Measurements from ENCODE around the gene SNRPA1. TPM values are rescaled to one million over a fixed set of nuclear protein-coding genes. Genes with fewer than 3 reads are reported as not detected.

Gene SNRPA1
- polyA plus RNA-seq, 3 donors = 63.9 to 76.3 (median 67.4) TPM

DNA sequence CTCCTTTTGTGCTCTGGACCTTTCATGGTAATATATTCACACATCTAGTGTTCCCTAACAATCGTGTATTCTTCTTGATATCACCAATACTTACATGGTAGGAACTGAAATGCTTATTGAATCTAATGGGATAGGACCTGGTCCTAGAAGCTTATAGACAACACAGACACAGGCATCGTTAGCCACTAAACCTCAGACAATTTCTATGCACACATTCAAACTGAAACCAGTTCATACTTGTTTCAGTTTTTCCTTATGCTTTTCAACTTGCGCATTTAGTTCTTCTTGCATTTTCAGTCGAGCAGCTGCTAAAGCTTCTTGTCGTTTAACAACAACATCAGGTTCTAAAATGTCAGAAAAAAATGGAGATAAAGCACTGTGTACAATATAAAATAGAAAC, 20.0 kb downstream of the SNRPA1 start:
- DNase-seq (ENCODE audit: extremely low read depth in 1 of 11, low read depth in 9 of 11, low spot score in 4 of 11) = no peak

DNA sequence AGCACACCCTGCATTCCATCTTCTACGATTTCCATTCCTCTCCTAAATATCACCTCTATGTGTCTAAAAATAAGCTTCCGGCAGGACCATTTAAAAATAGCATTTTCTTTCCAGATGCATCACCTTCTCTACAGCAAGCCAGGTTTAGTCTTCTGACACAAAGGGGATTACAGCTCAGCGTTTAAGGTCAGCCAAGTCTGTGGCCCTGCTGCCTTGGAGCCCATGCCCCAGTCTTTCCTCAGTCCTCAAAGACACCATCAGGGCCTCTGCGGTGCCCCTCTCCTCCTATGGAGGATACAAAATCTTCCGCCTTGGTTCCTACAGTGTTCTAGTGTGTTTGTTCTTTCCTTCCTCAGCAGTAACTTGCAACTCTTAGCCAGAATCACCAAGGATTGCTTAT, 21.5 kb downstream of the SNRPA1 start:
- no peak for DNase-seq (ENCODE audit: extremely low read depth in 1 of 11, low read depth in 9 of 11, low spot score in 4 of 11)

GRCh38 chr15:101272584-101272983, 22.5 kb downstream of the SNRPA1 start:
- DNase-seq (ENCODE audit: extremely low read depth in 1 of 11, low read depth in 9 of 11, low spot score in 4 of 11) = no peak

GRCh38 chr15:101269479-101270223, 25.4 kb downstream of the SNRPA1 start:
- no peak for DNase-seq (ENCODE audit: extremely low read depth in 1 of 11, low read depth in 9 of 11, low spot score in 4 of 11)

DNA sequence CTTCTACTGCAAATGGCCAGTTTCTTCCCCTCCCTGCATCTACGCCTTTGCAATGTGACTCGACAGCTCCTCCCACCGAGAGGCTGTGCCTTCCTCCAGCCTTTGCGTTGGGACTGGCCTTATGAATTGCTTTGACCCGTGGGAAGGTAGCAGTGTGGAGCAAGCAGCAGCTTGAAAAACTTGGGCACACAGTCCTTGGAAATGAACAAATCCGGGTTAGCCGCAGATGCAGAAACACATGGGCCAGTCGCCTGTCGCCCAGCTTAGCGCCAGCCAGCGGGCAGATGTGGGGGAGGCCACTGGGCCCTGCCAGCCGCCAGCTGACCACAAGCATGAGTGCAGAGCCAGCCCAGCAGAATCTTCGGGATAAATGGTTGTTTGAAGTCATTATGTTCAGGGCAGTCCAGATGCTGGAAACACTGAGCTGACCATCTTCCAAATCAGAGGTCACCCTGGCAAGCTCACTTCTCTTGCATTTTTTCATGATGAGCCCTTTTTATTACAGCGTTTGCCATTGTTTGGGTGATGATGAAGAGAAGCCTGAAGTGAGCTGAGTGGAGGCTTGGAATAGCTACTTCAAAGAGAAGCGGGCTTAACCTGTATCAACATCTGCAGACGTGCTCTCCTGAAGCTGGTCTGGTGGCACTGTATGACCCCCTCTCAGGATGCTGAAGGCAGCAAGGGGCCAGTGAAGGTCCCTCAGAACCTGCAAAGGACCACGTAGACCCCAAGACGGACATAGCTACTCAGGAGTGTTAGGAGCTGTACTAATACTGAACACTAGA, 27.5 kb downstream of the SNRPA1 start:
- DNase-seq (ENCODE audit: extremely low read depth in 1 of 11, low read depth in 9 of 11, low spot score in 4 of 11) = no peak

- no peak for DNase-seq (ENCODE audit: extremely low read depth in 1 of 11, low read depth in 9 of 11, low spot score in 4 of 11)
Measured at GRCh38 chr15:101266787-101267186, 28.3 kb downstream of the SNRPA1 start.

- no peak for DNase-seq (ENCODE audit: extremely low read depth in 1 of 11, low read depth in 9 of 11, low spot score in 4 of 11)
Measured at GRCh38 chr15:101266034-101266433, 29.0 kb downstream of the SNRPA1 start.

DNA sequence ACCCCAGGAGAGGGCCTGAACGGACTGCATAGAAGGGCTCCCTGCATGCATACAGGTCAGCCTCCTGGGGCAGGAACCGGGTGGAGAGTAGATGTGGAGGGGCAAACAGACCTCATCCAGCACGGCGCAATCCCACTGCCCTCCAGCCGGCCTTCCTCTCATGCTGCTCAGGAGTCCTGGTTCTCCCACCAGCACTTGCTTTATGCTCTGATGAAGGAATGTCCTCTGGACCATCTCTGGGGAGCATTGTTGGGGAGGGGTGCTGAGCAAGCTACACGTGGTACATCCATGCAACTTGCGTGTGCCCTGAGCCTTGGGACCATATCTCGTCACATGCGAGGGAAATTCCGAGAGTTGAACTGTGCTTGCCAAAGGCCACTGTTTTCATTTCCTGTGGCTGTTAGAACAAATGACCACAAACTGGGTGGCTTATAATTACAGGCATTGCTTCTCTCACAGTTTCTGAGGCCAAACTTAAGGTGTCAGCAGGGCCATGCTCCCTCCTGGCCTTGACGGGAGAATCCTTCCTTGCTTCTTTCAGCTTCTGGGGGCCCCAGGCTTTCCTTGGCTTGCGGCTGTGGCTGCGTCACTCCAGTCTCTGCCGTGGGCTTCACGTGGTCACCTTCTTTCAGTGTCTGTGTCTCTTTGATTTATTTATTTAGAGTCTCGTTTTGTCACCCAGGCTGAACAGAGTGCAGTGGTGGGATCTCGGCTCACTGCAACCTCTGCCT, 30.0 kb downstream of the SNRPA1 start:
- DNase-seq (ENCODE audit: extremely low read depth in 1 of 11, low read depth in 9 of 11, low spot score in 4 of 11) = no peak

DNA sequence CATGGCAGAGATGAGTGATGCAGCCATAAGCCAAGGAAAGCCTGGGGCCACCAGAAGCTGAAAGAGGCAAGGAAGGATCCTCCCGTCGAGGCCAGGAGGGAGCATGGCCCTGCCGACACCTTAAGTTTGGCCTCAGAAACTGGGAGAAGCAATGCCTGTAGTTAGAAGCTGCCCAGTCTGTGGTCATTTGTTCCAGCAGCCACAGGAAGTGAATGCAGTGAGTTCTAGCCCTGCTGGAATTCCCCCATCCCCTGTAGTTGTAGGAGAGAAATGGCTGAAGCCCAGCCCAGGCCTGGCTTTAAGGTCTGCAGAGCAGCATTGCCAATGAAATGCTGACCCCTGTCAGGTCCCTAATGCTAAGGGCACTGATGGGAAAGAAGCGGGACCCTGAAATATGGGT, 31.0 kb downstream of the SNRPA1 start:
- DNase-seq (ENCODE audit: extremely low read depth in 1 of 11, low read depth in 9 of 11, low spot score in 4 of 11) = no peak

GRCh38 chr15:101262551-101262950, 32.5 kb downstream of the SNRPA1 start:
- DNase-seq (ENCODE audit: extremely low read depth in 1 of 11, low read depth in 9 of 11, low spot score in 4 of 11) = no peak

DNA sequence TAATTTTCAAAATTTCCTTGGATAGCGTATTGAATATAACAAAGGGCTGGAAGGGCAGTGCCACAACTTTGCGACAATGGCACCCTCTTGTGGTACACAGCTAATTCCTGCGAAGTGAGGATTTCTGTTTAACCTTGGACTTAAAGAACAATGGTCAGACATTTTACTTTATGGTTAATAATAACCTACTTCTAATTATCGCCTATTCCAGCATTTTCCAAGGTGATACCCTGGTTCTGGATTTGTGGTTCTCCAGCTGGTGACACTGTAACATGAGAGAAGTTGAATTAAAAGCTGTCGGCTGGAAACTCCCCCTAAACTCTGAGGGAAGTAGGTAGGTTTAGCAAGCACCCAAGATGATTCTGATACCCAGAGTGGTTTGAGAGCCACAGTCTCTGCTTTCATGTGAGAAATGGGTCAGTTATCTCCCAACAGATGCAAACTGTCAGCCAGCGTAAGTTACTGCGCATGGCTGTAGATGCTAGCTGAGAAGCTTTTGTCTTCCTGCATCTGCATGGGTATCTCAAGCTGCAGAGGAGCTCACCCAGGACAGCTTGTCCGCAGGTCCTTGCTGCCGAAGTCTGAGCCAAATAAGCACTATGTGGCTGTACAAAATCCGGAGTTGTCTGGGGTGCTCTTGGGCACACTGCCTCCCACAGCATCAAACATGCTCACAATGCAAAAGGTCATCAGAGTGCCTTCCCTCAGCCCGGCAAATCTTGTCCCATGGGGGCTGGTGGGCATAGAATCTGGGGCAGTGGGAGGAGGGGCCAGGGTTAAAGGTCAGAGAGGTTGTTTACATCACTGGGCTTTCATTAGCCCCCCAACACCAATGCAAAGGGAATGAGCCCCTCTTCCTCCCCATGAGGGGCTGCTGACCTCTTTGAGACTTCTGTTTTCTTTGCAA, 36.6 kb downstream of the SNRPA1 start:
- DNase-seq (ENCODE audit: extremely low read depth in 1 of 11, low read depth in 9 of 11, low spot score in 4 of 11) = peak in 6 of 11 donors; percentile 59 to 71 (median 68)

GRCh38 chr15:101256757-101257156, 38.3 kb downstream of the SNRPA1 start:
- DNase-seq (ENCODE audit: extremely low read depth in 1 of 11, low read depth in 9 of 11, low spot score in 4 of 11) = no peak

DNA sequence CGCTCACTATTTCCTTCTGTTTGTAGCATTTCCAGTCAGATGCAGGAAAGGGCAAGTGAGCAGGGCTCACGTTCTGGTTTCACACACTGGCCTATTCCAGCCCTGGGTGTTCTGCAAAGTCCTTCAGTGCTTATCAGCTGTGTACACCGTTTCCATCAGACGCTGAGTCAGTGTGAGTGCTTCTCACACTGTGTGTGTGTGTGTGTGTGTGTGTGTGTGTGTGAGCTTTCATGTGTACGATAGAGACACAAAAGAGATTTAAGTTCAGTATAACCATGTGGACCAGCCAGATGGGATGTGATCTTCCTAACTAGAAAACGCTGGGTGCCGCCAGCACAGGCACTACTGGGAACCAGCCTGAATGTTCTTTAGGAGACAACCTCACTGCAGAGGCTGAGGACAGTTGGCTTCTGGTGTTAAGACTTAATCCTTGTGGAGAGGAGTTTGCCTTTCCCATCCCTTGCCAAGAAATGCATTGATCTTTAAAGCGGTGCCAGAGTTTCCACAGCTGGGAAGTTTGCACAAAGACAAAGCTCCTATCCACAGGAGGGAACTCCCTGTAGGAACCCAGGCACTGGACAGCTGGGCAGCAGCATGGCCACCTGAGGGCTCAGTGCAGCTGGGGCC, 39.3 kb downstream of the SNRPA1 start:
- DNase-seq (ENCODE audit: extremely low read depth in 1 of 11, low read depth in 9 of 11, low spot score in 4 of 11) = no peak

DNA sequence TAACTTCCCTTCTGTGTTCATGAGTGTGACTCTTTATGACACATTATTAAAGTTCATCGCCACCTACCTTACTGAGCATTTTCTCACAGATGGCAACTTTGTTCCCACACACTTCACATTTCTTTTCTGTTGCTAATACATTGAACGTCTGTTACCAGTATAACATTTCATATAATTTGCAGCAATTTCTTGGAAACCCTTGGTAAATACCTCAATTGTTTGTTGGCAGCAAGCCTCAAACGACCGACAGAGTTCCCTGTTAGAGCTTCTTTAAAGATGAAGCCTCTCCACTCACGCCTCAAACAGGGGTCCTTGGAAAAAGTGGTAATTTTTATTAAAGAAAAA, 40.0 kb downstream of the SNRPA1 start:
- no peak for DNase-seq (ENCODE audit: extremely low read depth in 1 of 11, low read depth in 9 of 11, low spot score in 4 of 11)

DNA sequence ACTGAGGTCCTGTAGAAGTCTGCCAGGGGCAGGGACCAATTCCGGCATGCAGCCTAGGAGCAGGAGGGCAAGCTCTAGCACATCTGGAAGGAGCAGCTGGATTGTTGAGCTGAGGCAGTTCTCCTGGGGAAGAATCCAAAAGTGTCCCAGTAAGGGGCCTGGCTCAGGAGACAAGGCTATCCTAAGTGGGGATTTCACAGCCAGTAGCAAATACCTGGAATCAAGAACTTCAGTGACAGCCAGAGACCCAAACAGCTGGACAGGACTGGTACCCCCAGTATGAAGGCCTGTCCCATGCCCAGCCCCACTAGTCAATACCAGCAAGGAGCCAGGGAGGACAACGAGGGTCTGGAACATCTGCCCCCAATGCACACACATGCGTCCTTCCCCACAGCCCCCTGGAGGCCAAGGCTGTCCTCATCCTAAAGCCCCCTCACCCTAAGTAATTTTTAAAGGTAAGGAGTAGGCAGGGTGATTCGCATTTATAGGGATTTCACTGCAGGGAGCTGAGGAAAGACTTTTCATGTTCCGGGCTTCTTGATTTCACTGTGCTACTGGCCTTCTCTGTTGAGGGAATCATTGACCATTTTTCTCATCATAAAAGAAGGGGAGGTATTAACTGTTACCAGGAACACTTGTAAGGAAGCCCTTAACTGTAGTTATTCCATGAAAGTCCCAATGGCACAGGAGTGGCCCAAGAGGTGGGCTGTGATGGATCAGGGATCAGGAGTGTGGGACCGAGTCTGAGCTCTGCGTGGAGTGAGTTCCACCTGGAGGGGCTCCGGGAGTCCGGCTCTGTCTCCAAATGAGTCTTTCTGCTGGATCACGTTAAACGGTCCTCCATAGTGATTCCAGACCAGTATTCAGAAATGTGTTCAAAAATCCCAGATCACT, 40.6 kb downstream of the SNRPA1 start:
- no peak for DNase-seq (ENCODE audit: extremely low read depth in 1 of 11, low read depth in 9 of 11, low spot score in 4 of 11)

DNA sequence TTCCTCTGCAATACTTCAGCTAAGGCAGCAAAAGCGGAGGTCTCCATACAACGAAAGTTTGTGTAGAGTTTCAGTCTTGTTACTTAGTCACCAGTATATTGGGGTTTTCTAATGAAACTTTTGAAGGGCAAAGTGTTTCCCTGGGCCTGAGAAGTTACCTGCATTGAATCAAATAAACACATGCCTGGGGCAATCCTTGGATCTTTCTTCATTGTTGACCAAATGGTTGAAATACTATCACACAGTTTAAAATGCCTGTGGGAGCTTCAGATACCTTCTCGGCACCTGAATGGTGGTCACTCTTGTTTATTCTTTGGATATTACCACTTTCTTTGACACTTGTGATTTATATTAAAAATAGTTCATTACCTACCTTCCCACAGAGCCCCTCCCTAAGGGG, 42.2 kb downstream of the SNRPA1 start:
- DNase-seq (ENCODE audit: extremely low read depth in 1 of 11, low read depth in 9 of 11, low spot score in 4 of 11) = no peak

Measured in renal cortex interstitium (tissue), 11 donors.